ENCODE data around the gene RIN3. TPM values are rescaled to one million over a fixed set of nuclear protein-coding genes. Genes with fewer than 3 reads are reported as not detected.

The RIN3 gene
- total and polyA plus RNA-seq, 10 of the 15 experiments (the other 5 are each of a cell fraction or from before 2014, with no cell fraction given): 0.91 to 23.3 (median 6.3) TPM

- 29% methylated on average over 79 of the region's 81 CpGs for WGBS (ENCODE audit: insufficient coverage, insufficient replicate concordance, low lambda C conversion rate, missing lambda C conversion rate)
- RAD21 ChIA-PET (ENCODE audit: unreplicated experiment): interaction anchor here (0.9 to 1.3 kb wide), 2 partner anchors 63 to 154 kb away, joined by 3 to 10 read pairs; no protein-coding TSS in a partner anchor
- ATAC-seq (peak; percentile 57), DNase-seq (ENCODE audit: low read depth, low spot score) (no peak), FAIRE-seq (no peak)
- H3K4me3 ChIP-seq: peak overlapping the region; percentile 49
- BruUV-seq (replicated peaks): no TSS peak
- no peaks in the 10 kb centered on the region for H3K36me3 ChIP-seq (ENCODE audit: control insufficient read depth in 2 of 2, insufficient read depth in 2 of 2, low read length in 1 of 2)
- peak overlapping the region; percentile 77 for H2AFZ ChIP-seq (ENCODE audit: control insufficient read depth, low read depth, low read length)
- H3K4me1 ChIP-seq (ENCODE audit: control insufficient read depth, insufficient read depth, low read length): peaks cover 10% of the 10 kb centered on the region
- no peak for TF ChIP-seq ESRRA (IDR thresholded peaks at IDR 0.05; ENCODE audit: low read length)
- no peak for TF ChIP-seq ZNF274 (IDR thresholded peaks at IDR 0.05; ENCODE audit: insufficient read depth, insufficient read length)
- TF ChIP-seq ZSCAN29 (IDR thresholded peaks at IDR 0.05): peak; percentile 98
- TF ChIP-seq LARP7 (IDR thresholded peaks at IDR 0.05): peak; percentile 16
- TF ChIP-seq POLR2AphosphoS2 (IDR thresholded peaks at IDR 0.05; ENCODE audit: low read depth, low read length): no peak
- no peak for TF ChIP-seq HCFC1 (IDR thresholded peaks at IDR 0.05; ENCODE audit: low read length)
- no peak for TF ChIP-seq BCL3 (IDR thresholded peaks at IDR 0.05; ENCODE audit: borderline replicate concordance, insufficient read depth, low read depth, low read length, poor library complexity, severe bottlenecking)
- 0 out of 2 replicates have a peak, but pooled peaks have one; percentile 3 for TF ChIP-seq NKRF (conservative IDR thresholded peaks at IDR 0.05)
- TF ChIP-seq EP300 (IDR thresholded peaks at IDR 0.05; ENCODE audit: borderline replicate concordance in 1 of 2, control insufficient read depth in 1 of 2, low read depth in 2 of 2, low read length in 2 of 2): no peak
- peak; percentile 40 for TF ChIP-seq HDAC6 (IDR thresholded peaks at IDR 0.05; ENCODE audit: unreplicated experiment)
- peak; percentile 23; the same call in 1 of the 2 replicates for TF ChIP-seq IKZF1 (conservative IDR thresholded peaks at IDR 0.05)
- no peak for TF ChIP-seq CEBPB (IDR thresholded peaks at IDR 0.05; ENCODE audit: borderline replicate concordance in 1 of 2, low read depth in 2 of 2, low read length in 2 of 2)
- 0 out of 2 replicates have a peak, but pooled peaks have one; percentile 2 for TF ChIP-seq ZNF687 (IDR thresholded peaks at IDR 0.05)
- TF ChIP-seq SMARCA5 (IDR thresholded peaks at IDR 0.05): no peak
- intact Hi-C loops (cut with micrococcal nuclease; ENCODE audit: unreplicated experiment) (loop anchor here (5.0 kb wide), 1 partner anchor 73 kb away; no protein-coding TSS in a partner anchor), in situ Hi-C loops (cut with MboI) (no loop called here)
- POLR2A ChIA-PET: interaction anchor here (0.6 to 1.5 kb wide), 5 partner anchors 19 to 143 kb away, joined by 3 to 6 read pairs (median 3); no protein-coding TSS in a partner anchor
- CTCF ChIA-PET: interaction anchor here (0.9 to 1.4 kb wide), 3 partner anchors 55 to 172 kb away, joined by 3 to 4 read pairs (median 3); no protein-coding TSS in a partner anchor
- peaks cover 8% of the 10 kb centered on the region for H3K79me2 ChIP-seq (ENCODE audit: control insufficient read depth, insufficient read depth, low read length)
- peak overlapping the region; percentile 73 for H3K9ac ChIP-seq (ENCODE audit: control insufficient read depth, insufficient read depth, low read length)
- H4K20me1 ChIP-seq (ENCODE audit: control insufficient read depth, insufficient read depth): no peaks in the 10 kb centered on the region
- no peak overlapping the region for H3K27ac ChIP-seq (ENCODE audit: control insufficient read depth, insufficient read depth)
- no peaks in the 10 kb centered on the region for H3K9me3 ChIP-seq (replicated peaks; ENCODE audit: control insufficient read depth, insufficient read depth, low read length)
- SMC1A ChIA-PET (ENCODE audit: uncharacterized antibody, unreplicated experiment): interaction anchor here (0.9 to 3.3 kb wide), 4 partner anchors 33 to 168 kb away, joined by 3 to 18 read pairs (median 3); no protein-coding TSS in a partner anchor
- peak overlapping the region; percentile 43 for H3K4me2 ChIP-seq (ENCODE audit: control insufficient read depth, insufficient read depth)
- H3K27me3 ChIP-seq (replicated peaks in 1 of 2; ENCODE audit: control insufficient read depth in 2 of 2, insufficient read depth in 2 of 2, low read length in 1 of 2): no peaks in the 10 kb centered on the region; a peak in 1 of 4 replicates
Measured at GRCh38 chr14:92513966-92514843, 624 bp downstream of the RIN3 start.
